BLaER1 (cell line): ENCODE data around the gene XAGE3.

Experiments used
- H3K27ac ChIP-seq: shearing (Covaris generic); formaldehyde crosslinking; 2 replicates; pipeline ENCODE4 v1.8.1; 2022
- H3K27me3 ChIP-seq: shearing (Covaris generic); formaldehyde crosslinking; 2 replicates; pipeline ENCODE4 v1.8.1; 2022
- H3K36me3 ChIP-seq: shearing (Covaris generic); formaldehyde crosslinking; 2 replicates; pipeline ENCODE4 v1.8.1; 2022
- H3K4me1 ChIP-seq: shearing (Covaris generic); formaldehyde crosslinking; 2 replicates; pipeline ENCODE4 v1.8.1; 2022
- H3K4me2 ChIP-seq: shearing (Covaris generic); formaldehyde crosslinking; 2 replicates; pipeline ENCODE4 v1.8.1; 2022
- H3K4me3 ChIP-seq: shearing (Covaris generic); formaldehyde crosslinking; 2 replicates; pipeline ENCODE4 v1.8.1; 2022
- H3K9ac ChIP-seq: shearing (Covaris generic); formaldehyde crosslinking; 2 replicates; pipeline ENCODE4 v1.8.1; 2022
- H3K9me3 ChIP-seq: shearing (Covaris generic); formaldehyde crosslinking; 2 replicates; pipeline ENCODE4 v1.8.1; 2022
- H4K20me1 ChIP-seq: shearing (Covaris generic); formaldehyde crosslinking; 2 replicates; pipeline ENCODE4 v1.8.1; 2022
- Cebpa-rat ChIP-seq: shearing (Covaris generic); IDR thresholded peaks from 2 replicates; pipeline ENCODE4 v1.8.1; 2022

The XAGE3 gene

GRCh38 chrX:52821079-52821760 is 46.7 kb downstream of the XAGE3 start:
- Histone ChIP-seq H3K36me3 (no peaks in the 10 kb centered on the region), H3K4me1 (no peaks in the 10 kb centered on the region), H3K9ac (no peak overlapping the region), H3K27ac (no peak overlapping the region), H3K9me3 (no peaks in the 10 kb centered on the region), H3K27me3 (peaks cover 74% of the 10 kb centered on the region), H3K4me3 (no peak overlapping the region), H3K4me2 (no peak overlapping the region), H4K20me1 (no peaks in the 10 kb centered on the region)
- no peak for TF ChIP-seq Cebpa-rat

GRCh38 chrX:52819788-52820187 is 48.1 kb downstream of the XAGE3 start:
- H3K27me3 ChIP-seq, result peaks cover 83% of the 10 kb centered on the region
- H3K4me2 ChIP-seq, result no peak overlapping the region
- H3K4me1 ChIP-seq, result no peaks in the 10 kb centered on the region
- no peak for TF ChIP-seq Cebpa-rat
- H3K27ac ChIP-seq, result no peak overlapping the region
- H3K36me3 ChIP-seq, result no peaks in the 10 kb centered on the region
- H3K4me3 ChIP-seq, result no peak overlapping the region
- H4K20me1 ChIP-seq, result no peaks in the 10 kb centered on the region
- H3K9me3 ChIP-seq, result no peaks in the 10 kb centered on the region
- H3K9ac ChIP-seq, result no peak overlapping the region
